Stimulated activated effector memory CD8-positive, alpha-beta T cell treated with anti-CD3 and anti-CD28 coated beads, Interleukin-12 subunit alpha, Interleukin-12 subunit beta, amount 100 ng/mL, for 72 hours (primary cell): Measurements from ENCODE around the gene AMPH.
A peak's percentile ranks its signal among the peaks of the same experiment; 100 is the strongest.

Experiments
- ATAC-seq: fragments of 150-1000 bp; cut with Tn5 transposase; 2 replicates; pipeline ENCODE4 v1.10.0; 2021
- DNase-seq, 2 donors: peaks; one replicate each; pipeline ENCODE4 v3.0.0; 2021 to 2022; ENCODE audit warnings: low spot score in 2 of 2
- H3K27ac Mint-ChIP-seq: one replicate; pipeline ENCODE4 v1.8.0; 2022; ENCODE audit warnings: mild to moderate bottlenecking, mixed read lengths
- H3K36me3 Mint-ChIP-seq: one replicate; pipeline ENCODE4 v1.8.0; 2022; ENCODE audit warnings: mild to moderate bottlenecking, mixed read lengths
- H3K4me1 Mint-ChIP-seq: one replicate; pipeline ENCODE4 v1.8.0; 2022; ENCODE audit warnings: mixed read lengths
- H3K4me3 Mint-ChIP-seq: one replicate; pipeline ENCODE4 v1.8.0; 2022; ENCODE audit warnings: mild to moderate bottlenecking, mixed read lengths
- H3K9me3 Mint-ChIP-seq: one replicate; pipeline ENCODE4 v1.8.0; 2022; ENCODE audit warnings: mixed read lengths

Gene AMPH

DNA sequence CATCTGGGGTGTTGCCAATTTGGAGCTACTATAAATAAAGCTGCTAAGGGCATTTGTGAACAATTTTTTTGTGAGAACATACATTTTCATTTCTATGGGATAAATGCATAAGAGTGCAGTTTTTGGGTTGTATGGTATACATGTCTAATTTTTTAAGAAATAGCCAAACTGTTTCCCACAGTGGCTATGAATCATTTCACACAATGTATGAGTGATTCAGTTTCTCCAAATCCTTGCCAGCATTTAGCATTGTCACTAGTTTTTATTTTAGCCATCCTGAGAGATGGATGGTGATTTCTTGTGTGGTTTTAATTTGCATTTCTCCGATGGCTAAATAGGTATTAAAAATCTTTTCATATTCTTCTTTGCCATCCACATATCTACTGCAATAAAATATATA, 105.3 kb downstream of the AMPH start:
- DNase-seq, result no peak

DNA sequence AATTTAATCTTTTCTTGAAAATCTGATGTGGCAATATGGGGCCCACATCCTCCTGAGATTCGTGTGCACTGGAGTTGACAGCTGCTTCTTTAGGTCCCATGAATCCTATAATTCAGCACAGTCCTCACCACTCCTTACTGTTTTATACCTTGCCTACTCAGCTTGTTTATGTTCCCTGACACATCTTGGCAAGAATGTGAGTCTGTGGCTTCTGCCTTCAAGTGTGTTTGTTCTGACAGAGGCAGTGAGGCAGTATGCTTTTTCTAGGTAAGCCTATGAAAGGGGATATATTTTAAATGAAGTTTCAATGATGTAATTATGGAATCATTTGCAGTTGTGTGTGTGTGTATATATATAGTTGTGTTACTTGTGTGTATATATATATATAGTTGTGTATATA, 106.4 kb downstream of the AMPH start:
- Mint-ChIP-seq H3K27ac (no peak overlapping the region), H3K9me3 (no peaks in the 10 kb centered on the region), H3K4me3 (no peak overlapping the region), H3K4me1 (peaks cover 5% of the 10 kb centered on the region), H3K36me3 (no peaks in the 10 kb centered on the region)
- DNase-seq, result no peak
- no peak for ATAC-seq

More for the DNA sequence above, 105.3 kb downstream of the AMPH start:
- Mint-ChIP-seq H3K4me1 (peaks cover 5% of the 10 kb centered on the region), H3K27ac (no peak overlapping the region), H3K36me3 (no peaks in the 10 kb centered on the region), H3K4me3 (no peak overlapping the region), H3K9me3 (no peaks in the 10 kb centered on the region)
- peak; percentile 68 for ATAC-seq

- ATAC-seq (no peak), DNase-seq (no peak)
- peaks cover 5% of the 10 kb centered on the region for H3K9me3 Mint-ChIP-seq
- no peak overlapping the region for H3K27ac Mint-ChIP-seq
- H3K36me3 Mint-ChIP-seq, result no peaks in the 10 kb centered on the region
- H3K4me1 Mint-ChIP-seq, result peaks cover 5% of the 10 kb centered on the region
- no peak overlapping the region for H3K4me3 Mint-ChIP-seq
Observed at GRCh38 chr7:38520741-38521140, 110.4 kb downstream of the AMPH start.

- H3K27ac Mint-ChIP-seq, result no peak overlapping the region
- H3K9me3 Mint-ChIP-seq, result peaks cover 11% of the 10 kb centered on the region
- no peak overlapping the region for H3K4me3 Mint-ChIP-seq
- ATAC-seq (no peak), DNase-seq (no peak)
- H3K36me3 Mint-ChIP-seq, result no peaks in the 10 kb centered on the region
- peaks cover 5% of the 10 kb centered on the region for H3K4me1 Mint-ChIP-seq
Observed at GRCh38 chr7:38518541-38518940, 112.6 kb downstream of the AMPH start.

- Mint-ChIP-seq H3K36me3 (no peaks in the 10 kb centered on the region), H3K9me3 (peaks cover 11% of the 10 kb centered on the region), H3K27ac (no peak overlapping the region), H3K4me3 (no peak overlapping the region), H3K4me1 (no peaks in the 10 kb centered on the region)
- ATAC-seq (no peak), DNase-seq (no peak)
Observed at GRCh38 chr7:38512704-38513103, 118.5 kb downstream of the AMPH start.

DNA sequence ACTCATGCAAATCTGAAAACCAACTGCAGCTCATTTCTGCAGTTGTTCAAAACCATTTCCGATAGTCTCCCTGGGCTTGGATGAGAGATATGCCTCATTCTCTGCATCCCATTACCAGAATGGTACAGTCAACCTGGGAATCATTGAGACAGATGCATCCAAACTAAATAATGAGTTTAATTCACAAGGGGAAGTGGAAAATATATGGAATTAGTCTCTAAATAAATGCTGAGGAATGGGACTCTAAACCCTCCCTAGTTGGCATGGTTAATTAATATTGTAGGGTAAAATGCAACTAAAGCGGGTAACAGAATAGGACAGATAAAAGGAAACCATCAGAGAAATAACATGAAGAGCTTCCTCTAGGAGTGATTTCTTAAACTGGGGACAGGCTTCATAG, 118.9 kb downstream of the AMPH start:
- DNase-seq (no peak), ATAC-seq (no peak)
- Mint-ChIP-seq H3K27ac (no peak overlapping the region), H3K36me3 (no peaks in the 10 kb centered on the region), H3K4me1 (no peaks in the 10 kb centered on the region), H3K9me3 (peaks cover 8% of the 10 kb centered on the region), H3K4me3 (no peak overlapping the region)

DNA sequence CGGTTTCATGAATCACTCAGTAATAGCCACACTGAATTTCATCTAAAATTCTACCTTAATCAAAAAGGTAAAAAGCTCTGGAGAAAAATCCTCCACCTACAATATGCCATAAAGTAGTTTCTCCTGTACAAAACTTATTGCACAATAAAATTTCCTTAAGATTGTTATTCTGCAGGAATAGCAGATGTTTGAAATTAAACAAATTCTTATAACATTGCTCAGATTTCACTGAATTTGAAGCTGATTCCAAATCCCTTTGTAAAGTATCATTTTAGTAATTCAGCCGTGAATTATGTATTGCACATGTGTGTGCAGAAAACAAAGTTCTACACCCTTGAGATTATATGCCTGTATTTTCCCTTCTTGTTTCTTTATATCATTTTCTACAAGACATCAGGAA, 123.8 kb downstream of the AMPH start:
- Mint-ChIP-seq H3K4me1 (no peaks in the 10 kb centered on the region), H3K9me3 (no peaks in the 10 kb centered on the region), H3K4me3 (no peak overlapping the region), H3K36me3 (no peaks in the 10 kb centered on the region), H3K27ac (no peak overlapping the region)
- no peak for DNase-seq
- no peak for ATAC-seq

DNA sequence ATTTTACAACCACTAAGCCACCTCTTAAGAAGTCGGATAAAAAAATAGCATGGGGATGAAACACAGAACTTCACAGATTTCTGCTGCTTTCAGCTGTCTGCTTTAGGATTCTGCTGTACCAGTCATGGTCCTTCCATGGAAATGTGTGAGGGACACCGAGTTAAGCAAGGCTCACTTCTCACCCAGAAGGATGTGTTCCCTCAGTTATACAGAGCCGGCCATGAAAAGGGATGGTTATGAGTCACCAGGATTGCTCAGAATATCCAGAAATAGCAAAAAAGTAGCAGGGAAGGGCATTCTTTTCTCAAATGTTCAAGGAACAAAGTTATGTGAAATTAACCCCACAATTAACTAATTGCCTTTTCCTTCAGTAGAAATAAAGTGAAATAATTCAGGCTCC, 124.4 kb downstream of the AMPH start:
- no peak overlapping the region for H3K27ac Mint-ChIP-seq
- DNase-seq (no peak), ATAC-seq (no peak)
- no peaks in the 10 kb centered on the region for H3K36me3 Mint-ChIP-seq
- H3K9me3 Mint-ChIP-seq, result no peaks in the 10 kb centered on the region
- no peak overlapping the region for H3K4me3 Mint-ChIP-seq
- no peaks in the 10 kb centered on the region for H3K4me1 Mint-ChIP-seq

DNA sequence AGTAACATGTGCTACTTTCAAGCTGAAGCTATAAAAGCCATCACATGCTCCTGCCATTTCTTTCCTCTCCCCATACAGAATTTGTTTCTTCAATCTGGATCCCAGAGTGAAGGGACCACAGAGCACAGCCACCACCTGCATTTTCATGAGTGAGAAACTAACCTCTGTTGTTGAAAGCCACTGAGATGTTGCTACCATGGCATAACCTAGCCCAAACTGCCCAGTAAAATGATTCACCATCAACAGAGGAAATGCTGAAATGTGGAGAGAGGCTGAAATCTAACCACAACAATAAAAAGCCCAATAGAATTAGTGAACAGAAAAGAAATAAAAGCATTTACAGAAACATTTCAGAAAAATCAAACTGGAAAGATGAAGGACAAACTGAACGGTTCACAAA, 125.2 kb downstream of the AMPH start:
- Mint-ChIP-seq H3K9me3 (no peaks in the 10 kb centered on the region), H3K4me3 (no peak overlapping the region), H3K36me3 (no peaks in the 10 kb centered on the region), H3K27ac (no peak overlapping the region), H3K4me1 (no peaks in the 10 kb centered on the region)
- no peak for ATAC-seq
- no peak for DNase-seq

DNA sequence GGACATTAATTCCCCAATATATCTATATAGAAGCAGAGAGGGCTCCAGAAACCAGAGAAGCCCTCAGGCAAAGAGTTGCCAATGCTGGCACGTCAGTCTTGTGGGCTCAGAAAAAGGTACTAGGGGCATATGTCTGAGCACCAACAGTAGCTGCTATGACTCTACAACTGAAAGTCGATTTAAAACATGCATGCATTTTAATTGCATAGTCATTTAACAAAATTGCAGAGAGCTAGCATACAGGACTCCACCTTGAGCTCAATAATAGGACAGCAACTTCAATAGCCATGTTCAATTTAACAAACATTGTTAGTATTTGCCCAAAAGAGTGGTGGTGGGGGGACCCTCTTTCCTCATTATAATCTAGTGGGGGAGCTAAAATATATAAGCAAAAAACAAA, 126.5 kb downstream of the AMPH start:
- no peaks in the 10 kb centered on the region for H3K9me3 Mint-ChIP-seq
- DNase-seq, result no peak
- no peak overlapping the region for H3K4me3 Mint-ChIP-seq
- no peak overlapping the region for H3K27ac Mint-ChIP-seq
- H3K4me1 Mint-ChIP-seq, result no peaks in the 10 kb centered on the region
- ATAC-seq, result no peak
- no peaks in the 10 kb centered on the region for H3K36me3 Mint-ChIP-seq

DNA sequence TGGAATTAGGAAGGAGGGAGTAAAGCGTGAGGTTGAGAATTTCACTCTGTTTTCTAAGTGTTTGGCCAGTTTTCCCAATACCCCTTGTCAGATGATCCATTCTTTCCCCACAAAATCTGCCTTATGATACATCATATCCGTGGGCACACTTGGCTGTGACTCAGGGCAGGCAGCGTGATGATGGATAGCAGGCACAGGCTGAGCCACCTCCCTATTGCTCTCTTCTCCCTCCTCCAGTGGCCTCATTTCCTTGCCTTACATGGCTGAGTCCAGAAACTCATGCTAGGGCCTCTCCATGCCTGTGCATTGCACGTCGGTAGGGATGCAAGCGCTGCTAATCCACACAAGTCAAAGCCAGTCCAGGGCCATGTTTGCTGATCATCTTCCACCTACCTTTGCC, 128.3 kb downstream of the AMPH start:
- DNase-seq, result no peak
- Mint-ChIP-seq H3K9me3 (no peaks in the 10 kb centered on the region), H3K4me3 (no peak overlapping the region), H3K4me1 (no peaks in the 10 kb centered on the region), H3K36me3 (no peaks in the 10 kb centered on the region), H3K27ac (no peak overlapping the region)
- no peak for ATAC-seq

GRCh38 chr7:38502289-38502688, 128.9 kb downstream of the AMPH start:
- Mint-ChIP-seq H3K4me1 (no peaks in the 10 kb centered on the region), H3K27ac (no peak overlapping the region), H3K4me3 (no peak overlapping the region), H3K9me3 (no peaks in the 10 kb centered on the region), H3K36me3 (no peaks in the 10 kb centered on the region)
- ATAC-seq (no peak), DNase-seq (no peak)

- peaks cover 7% of the 10 kb centered on the region for H3K4me1 Mint-ChIP-seq
- no peak overlapping the region for H3K4me3 Mint-ChIP-seq
- DNase-seq (no peak), ATAC-seq (no peak)
- no peaks in the 10 kb centered on the region for H3K9me3 Mint-ChIP-seq
- H3K36me3 Mint-ChIP-seq, result no peaks in the 10 kb centered on the region
- H3K27ac Mint-ChIP-seq, result no peak overlapping the region
Observed at GRCh38 chr7:38492010-38492409, 139.2 kb downstream of the AMPH start.

DNA sequence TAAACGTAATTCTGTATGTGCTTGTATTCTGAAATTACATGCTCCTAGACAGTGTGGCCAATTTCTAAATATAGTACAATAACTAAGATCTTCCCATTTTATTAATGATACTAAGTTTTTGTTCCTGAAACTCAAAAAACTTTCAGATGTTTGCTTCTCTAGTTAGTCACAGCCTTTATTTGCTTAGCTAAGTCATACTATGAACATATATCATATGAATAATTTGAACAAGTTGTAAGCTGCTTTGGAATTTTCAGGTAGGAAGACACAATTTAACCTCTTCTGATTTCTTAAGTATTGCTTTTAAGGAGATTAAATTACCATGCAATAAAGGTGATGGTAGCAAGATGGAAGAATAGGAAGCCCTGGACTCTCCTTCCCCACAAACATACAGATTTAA, 148.7 kb downstream of the AMPH start:
- no peak for DNase-seq
- no peak overlapping the region for H3K27ac Mint-ChIP-seq
- no peak overlapping the region for H3K4me3 Mint-ChIP-seq
- H3K9me3 Mint-ChIP-seq, result peaks cover 11% of the 10 kb centered on the region
- no peaks in the 10 kb centered on the region for H3K36me3 Mint-ChIP-seq
- ATAC-seq, result no peak
- no peaks in the 10 kb centered on the region for H3K4me1 Mint-ChIP-seq

DNA sequence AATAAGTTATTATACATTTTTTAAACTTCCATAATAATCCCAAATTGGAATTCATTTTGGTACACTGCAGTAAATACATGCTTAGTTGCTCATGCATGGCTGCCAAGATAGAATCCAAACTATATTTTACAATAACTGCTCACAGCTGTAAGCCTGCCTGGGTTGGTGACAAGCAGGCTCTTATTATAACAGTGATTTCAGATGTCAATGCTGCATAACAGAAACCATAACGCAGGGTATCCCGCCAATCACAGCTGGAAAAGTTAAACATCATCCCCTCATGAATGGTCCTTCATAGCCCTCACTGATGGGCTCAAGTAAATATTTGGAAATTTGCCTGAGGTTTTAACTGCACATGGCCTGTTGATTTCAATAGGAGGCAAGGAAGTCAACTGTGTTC, 149.8 kb downstream of the AMPH start:
- no peak overlapping the region for H3K27ac Mint-ChIP-seq
- DNase-seq (no peak), ATAC-seq (no peak)
- no peaks in the 10 kb centered on the region for H3K4me1 Mint-ChIP-seq
- H3K36me3 Mint-ChIP-seq, result no peaks in the 10 kb centered on the region
- H3K9me3 Mint-ChIP-seq, result peaks cover 11% of the 10 kb centered on the region
- H3K4me3 Mint-ChIP-seq, result no peak overlapping the region

- no peak overlapping the region for H3K4me3 Mint-ChIP-seq
- H3K9me3 Mint-ChIP-seq, result peaks cover 3% of the 10 kb centered on the region
- H3K4me1 Mint-ChIP-seq, result no peaks in the 10 kb centered on the region
- H3K27ac Mint-ChIP-seq, result no peak overlapping the region
- ATAC-seq (no peak), DNase-seq (no peak)
- no peaks in the 10 kb centered on the region for H3K36me3 Mint-ChIP-seq
Observed at GRCh38 chr7:38478404-38478803, 152.8 kb downstream of the AMPH start.

DNA sequence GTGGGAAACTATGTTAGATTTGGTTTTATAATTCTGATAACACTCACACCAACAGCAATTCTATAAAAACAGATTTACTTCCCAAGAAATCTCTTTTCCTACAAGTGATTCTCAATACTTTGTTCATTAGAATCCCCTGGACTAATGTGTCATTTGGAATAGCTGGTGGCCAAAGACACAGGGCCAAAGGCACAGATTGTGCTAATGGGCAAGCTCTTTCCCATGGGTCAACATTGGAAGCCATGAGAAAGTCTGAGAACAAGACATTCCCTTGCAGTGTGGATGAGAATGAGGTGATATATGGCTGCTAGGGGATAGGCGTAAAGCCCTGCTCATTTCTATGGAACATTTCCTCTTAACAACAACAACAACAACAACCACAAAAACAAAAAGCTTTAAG, 153.8 kb downstream of the AMPH start:
- Mint-ChIP-seq H3K4me1 (no peaks in the 10 kb centered on the region), H3K36me3 (no peaks in the 10 kb centered on the region), H3K9me3 (peaks cover 3% of the 10 kb centered on the region), H3K4me3 (no peak overlapping the region), H3K27ac (no peak overlapping the region)
- DNase-seq (no peak), ATAC-seq (no peak)
